Vagina (tissue), 2 donors: ENCODE measurements around the gene FAM53A. TPM values are rescaled to one million over a fixed set of nuclear protein-coding genes. Genes with fewer than 3 reads are reported as not detected.

Experiments used
- DNase-seq, 2 donors: peaks; one replicate each; pipeline ENCODE4 v3.0.0-alpha.2; 2017; ENCODE audit errors: extremely low spot score in 2 of 2
- H3K27ac ChIP-seq: fragments of 200-600 bp; sonication (generic); one replicate; pipeline ENCODE4 v1.5.1; 2019
- H3K27me3 ChIP-seq: fragments of 200-600 bp; sonication (generic); one replicate; pipeline ENCODE4 v1.5.1; 2019
- H3K36me3 ChIP-seq, 2 donors: fragments of 200-600 bp; sonication (generic); one replicate each; pipeline ENCODE4 v1.5.1; 2017 to 2019
- H3K4me1 ChIP-seq: fragments of 200-600 bp; sonication (generic); one replicate; pipeline ENCODE4 v1.5.1; 2019
- H3K4me3 ChIP-seq, 2 donors: fragments of 200-600 bp; sonication (generic); 1 replicate in 1 of 2; 2 replicates in 1 of 2; pipeline ENCODE4 v1.5.1; 2016 to 2019
- H3K9me3 ChIP-seq: fragments of 200-600 bp; sonication (generic); one replicate; pipeline ENCODE4 v1.5.1; 2019
- POLR2A ChIP-seq, 2 donors: fragments of 450-650 bp; IDR thresholded peaks; one replicate each; pipeline ENCODE4 v1.6.1; 2017; ENCODE audit warnings: antibody characterized with exemption in 2 of 2, mild to moderate bottlenecking in 2 of 2, moderate library complexity in 2 of 2
- POLR2AphosphoS5 ChIP-seq, 2 donors: sonication (generic); formaldehyde crosslinking; IDR thresholded peaks; one replicate each; pipeline ENCODE4 v1.9.0; 2017; ENCODE audit warnings: antibody characterized with exemption in 2 of 2, mild to moderate bottlenecking in 2 of 2, low read depth in 1 of 2; ENCODE audit not compliant: insufficient read depth in 1 of 2
- intact Hi-C: fragments of 100-400 bp; cut with DNase I; formaldehyde crosslinking; loops from one replicate; pipeline ENCODE4 v1.15.1; 2023
- total RNA-seq: library from RNA; depleted of rRNA; stranded (reverse); fragments of >200 nt; gene quantifications from one replicate; pipeline ENCODE4 v1.2.3, GENCODE V29; 2016
- TF ChIP-seq, protein P1 (sequence below), 3 experiments: fragments of 450-650 bp in 2 of 3; fragments of 200-600 bp in 1 of 3; sonication (generic) in 1 of 3; IDR thresholded peaks; one replicate each; pipeline ENCODE4 v1.5.1; 2017 to 2019; ENCODE audit warnings: antibody characterized with exemption in 3 of 3, mild to moderate bottlenecking in 2 of 3, moderate library complexity in 2 of 3

Gene FAM53A
- total RNA-seq, 1 donor from 2014 or later, result 13.8 TPM

- Histone ChIP-seq H3K27ac (no peak overlapping the region), H3K4me3 (no peak overlapping the region), H3K4me1 (no peaks in the 10 kb centered on the region), H3K9me3 (no peaks in the 10 kb centered on the region), H3K36me3 (no peaks in the 10 kb centered on the region), H3K27me3 (no peaks in the 10 kb centered on the region)
- no peak for DNase-seq
- TF ChIP-seq POLR2A (IDR thresholded peaks at IDR 0.05), result no peak
- intact Hi-C loops, result no loop called here
Measured at GRCh38 chr4:1615786-1616556, 68.1 kb downstream of the FAM53A start.

GRCh38 chr4:1614854-1615595 is 69.1 kb downstream of the FAM53A start:
- Histone ChIP-seq H3K4me3 (no peak overlapping the region), H3K36me3 (no peaks in the 10 kb centered on the region), H3K4me1 (no peaks in the 10 kb centered on the region), H3K9me3 (no peaks in the 10 kb centered on the region), H3K27me3 (no peaks in the 10 kb centered on the region), H3K27ac (no peak overlapping the region)
- no peak for DNase-seq
- intact Hi-C loops, result no loop called here
- TF ChIP-seq, protein P1, sequence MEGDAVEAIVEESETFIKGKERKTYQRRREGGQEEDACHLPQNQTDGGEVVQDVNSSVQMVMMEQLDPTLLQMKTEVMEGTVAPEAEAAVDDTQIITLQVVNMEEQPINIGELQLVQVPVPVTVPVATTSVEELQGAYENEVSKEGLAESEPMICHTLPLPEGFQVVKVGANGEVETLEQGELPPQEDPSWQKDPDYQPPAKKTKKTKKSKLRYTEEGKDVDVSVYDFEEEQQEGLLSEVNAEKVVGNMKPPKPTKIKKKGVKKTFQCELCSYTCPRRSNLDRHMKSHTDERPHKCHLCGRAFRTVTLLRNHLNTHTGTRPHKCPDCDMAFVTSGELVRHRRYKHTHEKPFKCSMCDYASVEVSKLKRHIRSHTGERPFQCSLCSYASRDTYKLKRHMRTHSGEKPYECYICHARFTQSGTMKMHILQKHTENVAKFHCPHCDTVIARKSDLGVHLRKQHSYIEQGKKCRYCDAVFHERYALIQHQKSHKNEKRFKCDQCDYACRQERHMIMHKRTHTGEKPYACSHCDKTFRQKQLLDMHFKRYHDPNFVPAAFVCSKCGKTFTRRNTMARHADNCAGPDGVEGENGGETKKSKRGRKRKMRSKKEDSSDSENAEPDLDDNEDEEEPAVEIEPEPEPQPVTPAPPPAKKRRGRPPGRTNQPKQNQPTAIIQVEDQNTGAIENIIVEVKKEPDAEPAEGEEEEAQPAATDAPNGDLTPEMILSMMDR (IDR thresholded peaks at IDR 0.05), result no peak
- TF ChIP-seq POLR2AphosphoS5 (IDR thresholded peaks at IDR 0.05; ENCODE audit: insufficient read depth in 1 of 2, low read depth in 1 of 2), result no peak
- TF ChIP-seq POLR2A (IDR thresholded peaks at IDR 0.05), result no peak

DNA sequence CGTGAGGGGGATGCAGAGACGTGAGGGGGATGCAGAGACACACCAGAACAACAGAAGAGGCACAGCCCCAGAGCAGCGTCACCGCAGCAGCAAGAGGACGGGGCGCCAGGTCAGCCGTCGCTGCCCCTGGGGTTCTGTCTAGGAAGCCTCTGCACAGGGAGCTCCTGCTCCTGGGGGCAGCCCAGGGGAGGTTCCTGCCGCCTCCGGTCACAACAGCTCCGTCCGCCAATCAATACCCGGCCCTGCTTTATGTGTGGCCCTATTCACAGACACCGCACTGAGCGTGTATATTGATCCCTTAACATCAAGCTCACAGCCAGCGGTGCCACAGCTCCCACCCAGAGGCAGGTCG is 69.6 kb downstream of the FAM53A start:
- Histone ChIP-seq H3K4me3 (no peak overlapping the region), H3K4me1 (no peaks in the 10 kb centered on the region), H3K36me3 (no peaks in the 10 kb centered on the region), H3K27me3 (no peaks in the 10 kb centered on the region), H3K27ac (no peak overlapping the region), H3K9me3 (no peaks in the 10 kb centered on the region)
- intact Hi-C loops, result no loop called here
- no peak for DNase-seq
- TF ChIP-seq, protein P1 (IDR thresholded peaks at IDR 0.05), result no peak
- no peak for TF ChIP-seq POLR2A (IDR thresholded peaks at IDR 0.05)

DNA sequence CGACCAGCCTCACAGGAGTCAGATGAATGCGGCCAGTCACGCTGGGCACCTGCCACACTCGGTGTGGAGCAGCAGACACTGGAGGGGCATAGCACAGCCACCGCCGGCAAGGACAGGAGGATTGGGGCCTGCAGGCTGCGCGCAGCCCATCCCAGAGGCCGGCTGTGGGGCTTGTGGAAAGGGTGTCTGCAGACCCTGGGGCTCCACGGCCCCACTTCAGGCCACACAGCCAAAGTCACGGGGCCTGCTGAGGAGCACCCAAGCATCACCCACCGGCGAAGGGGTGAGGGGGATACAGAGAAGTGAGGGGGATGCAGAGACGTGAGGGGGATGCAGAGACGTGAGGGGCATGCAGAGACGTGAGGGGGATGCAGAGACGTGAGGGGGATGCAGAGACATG is 70.1 kb downstream of the FAM53A start:
- Histone ChIP-seq H3K27ac (no peak overlapping the region), H3K4me1 (no peaks in the 10 kb centered on the region), H3K27me3 (no peaks in the 10 kb centered on the region), H3K36me3 (no peaks in the 10 kb centered on the region), H3K4me3 (no peak overlapping the region), H3K9me3 (no peaks in the 10 kb centered on the region)
- TF ChIP-seq, protein P1 (IDR thresholded peaks at IDR 0.05), result no peak
- TF ChIP-seq POLR2A (IDR thresholded peaks at IDR 0.05) (no peak), POLR2AphosphoS5 (IDR thresholded peaks at IDR 0.05; ENCODE audit: insufficient read depth in 1 of 2, low read depth in 1 of 2) (no peak)
- no peak for DNase-seq
- intact Hi-C loops, result no loop called here

DNA sequence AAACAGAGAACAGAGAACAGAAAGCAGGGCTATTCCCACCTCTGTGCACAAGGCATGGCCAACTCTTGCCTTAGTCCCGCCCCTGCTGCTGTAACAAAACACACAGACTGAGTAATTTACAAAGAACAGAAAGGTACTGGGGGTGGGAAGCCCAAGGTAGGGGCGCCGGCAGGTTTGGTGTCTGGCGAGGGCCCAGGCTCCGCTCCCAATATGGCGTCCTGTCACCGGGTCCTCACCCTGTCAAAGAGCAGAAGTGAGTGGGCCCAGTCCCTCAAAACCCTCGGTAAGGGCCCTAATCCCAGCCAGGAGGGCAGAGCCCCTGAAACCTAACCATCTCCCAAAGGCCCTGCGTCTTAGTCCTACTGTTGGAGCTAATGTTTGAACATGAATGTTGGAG is 71.0 kb downstream of the FAM53A start:
- H3K4me3 ChIP-seq, result no peak overlapping the region
- no peak overlapping the region for H3K27ac ChIP-seq
- H3K36me3 ChIP-seq, result no peaks in the 10 kb centered on the region
- TF ChIP-seq POLR2AphosphoS5 (IDR thresholded peaks at IDR 0.05; ENCODE audit: insufficient read depth in 1 of 2, low read depth in 1 of 2) (no peak), POLR2A (IDR thresholded peaks at IDR 0.05) (no peak)
- TF ChIP-seq, protein P1 (IDR thresholded peaks at IDR 0.05), result no peak
- intact Hi-C loops, result no loop called here
- H3K4me1 ChIP-seq, result no peaks in the 10 kb centered on the region
- H3K27me3 ChIP-seq, result no peaks in the 10 kb centered on the region
- H3K9me3 ChIP-seq, result no peaks in the 10 kb centered on the region
- DNase-seq, result no peak
